ENCODE measurements around the gene ZNF500. TPM values are rescaled to one million over a fixed set of nuclear protein-coding genes. Genes with fewer than 3 reads are reported as not detected.

Gene ZNF500
- total and polyA plus RNA-seq, 2 donors from 2014 or later, result 4.9 to 18.3 TPM

- H3K9me3 ChIP-seq (ENCODE audit: control insufficient read depth in 2 of 3, insufficient read depth in 1 of 3, low read length in 3 of 3), result no peaks in the 10 kb centered on the region
- DNase-seq (peak in 3 of 5 donors; percentile 13 to 34 (median 14)), FAIRE-seq (no peak)
- peak overlapping the region; percentile 62 to 97 (median 91) for H3K4me3 ChIP-seq (ENCODE audit: low read length in 3 of 3)
- no peaks in the 10 kb centered on the region for H3K27me3 ChIP-seq (ENCODE audit: control insufficient read depth, insufficient read depth, low read length)
- peak overlapping the region; percentile 42 to 69 (median 58) for H3K9ac ChIP-seq (ENCODE audit: low read length in 3 of 3)
- TF ChIP-seq, protein P1, sequence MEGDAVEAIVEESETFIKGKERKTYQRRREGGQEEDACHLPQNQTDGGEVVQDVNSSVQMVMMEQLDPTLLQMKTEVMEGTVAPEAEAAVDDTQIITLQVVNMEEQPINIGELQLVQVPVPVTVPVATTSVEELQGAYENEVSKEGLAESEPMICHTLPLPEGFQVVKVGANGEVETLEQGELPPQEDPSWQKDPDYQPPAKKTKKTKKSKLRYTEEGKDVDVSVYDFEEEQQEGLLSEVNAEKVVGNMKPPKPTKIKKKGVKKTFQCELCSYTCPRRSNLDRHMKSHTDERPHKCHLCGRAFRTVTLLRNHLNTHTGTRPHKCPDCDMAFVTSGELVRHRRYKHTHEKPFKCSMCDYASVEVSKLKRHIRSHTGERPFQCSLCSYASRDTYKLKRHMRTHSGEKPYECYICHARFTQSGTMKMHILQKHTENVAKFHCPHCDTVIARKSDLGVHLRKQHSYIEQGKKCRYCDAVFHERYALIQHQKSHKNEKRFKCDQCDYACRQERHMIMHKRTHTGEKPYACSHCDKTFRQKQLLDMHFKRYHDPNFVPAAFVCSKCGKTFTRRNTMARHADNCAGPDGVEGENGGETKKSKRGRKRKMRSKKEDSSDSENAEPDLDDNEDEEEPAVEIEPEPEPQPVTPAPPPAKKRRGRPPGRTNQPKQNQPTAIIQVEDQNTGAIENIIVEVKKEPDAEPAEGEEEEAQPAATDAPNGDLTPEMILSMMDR (IDR thresholded peaks at IDR 0.05; ENCODE audit: borderline replicate concordance, extremely low read depth, insufficient read depth), result no peak
- H3K4me1 ChIP-seq (ENCODE audit: control insufficient read depth in 2 of 3, insufficient read depth in 2 of 3, low read depth in 1 of 3, low read length in 3 of 3), result peaks cover 0 to 7% (median 6%) of the 10 kb centered on the region in 3 donors
- H3K36me3 ChIP-seq (ENCODE audit: control insufficient read depth in 2 of 3, insufficient read depth in 3 of 3, low read length in 3 of 3), result peaks cover 0 to 8% (median 7%) of the 10 kb centered on the region in 3 donors
- intact Hi-C loops (cut with DNase I), result no loop called here
- no peak overlapping the region for H3K27ac ChIP-seq (ENCODE audit: low read depth in 2 of 2, low read length in 2 of 2)
These were observed 33.7 kb downstream of the ZNF500 start for GRCh38 chr16:4733211-4733742.

DNA sequence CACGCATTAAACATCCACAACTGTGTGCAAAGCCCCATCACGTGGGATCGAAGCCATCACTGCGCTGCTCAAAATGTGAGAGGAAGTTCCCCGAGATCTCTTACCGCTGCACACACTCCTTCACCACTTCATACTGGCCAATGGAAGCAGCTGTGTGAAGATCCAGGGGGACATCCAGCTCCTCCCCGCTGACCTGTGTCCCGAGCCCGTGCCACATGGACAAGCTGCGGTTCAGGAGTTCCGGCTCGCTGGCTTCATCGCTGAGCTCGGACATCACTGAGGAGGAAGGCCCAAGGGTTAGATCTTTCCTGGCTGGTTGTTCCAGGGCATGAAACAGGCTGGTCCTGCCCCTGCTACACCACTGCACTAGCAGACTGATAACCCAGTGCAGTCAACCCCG, 37.1 kb downstream of the ZNF500 start:
- FAIRE-seq, result no peak

GRCh38 chr16:4728676-4729075, 38.3 kb downstream of the ZNF500 start:
- FAIRE-seq, result no peak
- intact Hi-C loops (cut with DNase I), result no loop called here

More for the DNA sequence above, 37.1 kb downstream of the ZNF500 start:
- intact Hi-C loops (cut with DNase I), result no loop called here
- peak in 1 of 5 donors; percentile 49 for DNase-seq
- Histone ChIP-seq H3K9ac (ENCODE audit: low read length in 3 of 3) (no peak overlapping the region), H3K27me3 (ENCODE audit: control insufficient read depth, insufficient read depth, low read length) (no peaks in the 10 kb centered on the region), H3K4me3 (ENCODE audit: low read length in 3 of 3) (no peak overlapping the region), H3K4me1 (ENCODE audit: control insufficient read depth in 2 of 3, insufficient read depth in 2 of 3, low read depth in 1 of 3, low read length in 3 of 3) (peaks cover 0 to 3% (median under 1%) of the 10 kb centered on the region in 3 donors), H3K36me3 (ENCODE audit: control insufficient read depth in 2 of 3, insufficient read depth in 3 of 3, low read length in 3 of 3) (peaks cover 0 to 23% (median 19%) of the 10 kb centered on the region in 3 donors), H3K9me3 (ENCODE audit: control insufficient read depth in 2 of 3, insufficient read depth in 1 of 3, low read length in 3 of 3) (no peaks in the 10 kb centered on the region), H3K27ac (ENCODE audit: low read depth in 2 of 2, low read length in 2 of 2) (no peak overlapping the region)
- TF ChIP-seq, protein P1 (IDR thresholded peaks at IDR 0.05; ENCODE audit: borderline replicate concordance, extremely low read depth, insufficient read depth), result no peak

More at GRCh38 chr16:4728676-4729075, 38.3 kb downstream of the ZNF500 start:
- Histone ChIP-seq H3K36me3 (ENCODE audit: control insufficient read depth in 2 of 3, insufficient read depth in 3 of 3, low read length in 3 of 3) (peaks cover 0 to 23% (median 22%) of the 10 kb centered on the region in 3 donors), H3K4me3 (ENCODE audit: low read length in 3 of 3) (no peak overlapping the region), H3K9ac (ENCODE audit: low read length in 3 of 3) (no peak overlapping the region), H3K27me3 (ENCODE audit: control insufficient read depth, insufficient read depth, low read length) (no peaks in the 10 kb centered on the region), H3K4me1 (ENCODE audit: control insufficient read depth in 2 of 3, insufficient read depth in 2 of 3, low read depth in 1 of 3, low read length in 3 of 3) (peaks cover 0 to 2% (median 0%) of the 10 kb centered on the region in 3 donors), H3K9me3 (ENCODE audit: control insufficient read depth in 2 of 3, insufficient read depth in 1 of 3, low read length in 3 of 3) (no peaks in the 10 kb centered on the region), H3K27ac (ENCODE audit: low read depth in 2 of 2, low read length in 2 of 2) (no peak overlapping the region)
- DNase-seq, result peak in 1 of 5 donors; percentile 23
- TF ChIP-seq, protein P1 (IDR thresholded peaks at IDR 0.05; ENCODE audit: borderline replicate concordance, extremely low read depth, insufficient read depth), result no peak
